ENCODE measurements around the gene CAMK1D. TPM values are rescaled to one million over a fixed set of nuclear protein-coding genes. Genes with fewer than 3 reads are reported as not detected.
"Not testable (repeated sequence)": the region's sequence is repeated elsewhere in the genome, so short reads cannot be mapped to it uniquely, and the experiment has no call there.

Gene CAMK1D
- total RNA-seq, 1 experiment from 2014 or later: 0.63 TPM

- Histone ChIP-seq H4K20me1 (ENCODE audit: insufficient read depth, low read depth, low read length) (no peaks in the 10 kb centered on the region), H3K9ac (ENCODE audit: low read length) (no peak overlapping the region)
Measured at GRCh38 chr10:12717981-12718707, 368.8 kb downstream of the CAMK1D start.

GRCh38 chr10:12719365-12719764 lies 370.0 kb downstream of the CAMK1D start:
- no peak overlapping the region for H3K4me3 ChIP-seq (ENCODE audit: low read length)
- H3K9me2 ChIP-seq (replicated peaks; ENCODE audit: insufficient read depth, low read length): no peaks in the 10 kb centered on the region
- H4K20me1 ChIP-seq (ENCODE audit: insufficient read depth, low read depth, low read length): no peaks in the 10 kb centered on the region
- H2AFZ ChIP-seq (ENCODE audit: low read length): no peak overlapping the region
- no peak overlapping the region for H3K4me2 ChIP-seq (ENCODE audit: low read depth, low read length, poor library complexity, severe bottlenecking)
- no peaks in the 10 kb centered on the region for H3K27me3 ChIP-seq (ENCODE audit: low read length)
- no peaks in the 10 kb centered on the region for H3K4me1 ChIP-seq (ENCODE audit: low read length)
- no peaks in the 10 kb centered on the region for H3K36me3 ChIP-seq (ENCODE audit: insufficient read depth, low read length)
- no peak for DNase-seq
- H3K9ac ChIP-seq (ENCODE audit: low read length): no peak overlapping the region
- H3K27ac ChIP-seq (ENCODE audit: low read length): no peak overlapping the region
- H3K79me2 ChIP-seq (ENCODE audit: low read length): no peaks in the 10 kb centered on the region
- H3K9me3 ChIP-seq (ENCODE audit: low read length): no peaks in the 10 kb centered on the region

More at GRCh38 chr10:12717981-12718707, 368.8 kb downstream of the CAMK1D start:
- Histone ChIP-seq H3K9me2 (replicated peaks; ENCODE audit: insufficient read depth, low read length) (no peaks in the 10 kb centered on the region), H3K9me3 (ENCODE audit: low read length) (no peaks in the 10 kb centered on the region), H2AFZ (ENCODE audit: low read length) (no peak overlapping the region), H3K4me2 (ENCODE audit: low read depth, low read length, poor library complexity, severe bottlenecking) (no peak overlapping the region), H3K79me2 (ENCODE audit: low read length) (no peaks in the 10 kb centered on the region), H3K4me3 (ENCODE audit: low read length) (no peak overlapping the region), H3K4me1 (ENCODE audit: low read length) (no peaks in the 10 kb centered on the region), H3K27ac (ENCODE audit: low read length) (no peak overlapping the region), H3K36me3 (ENCODE audit: insufficient read depth, low read length) (no peaks in the 10 kb centered on the region), H3K27me3 (ENCODE audit: low read length) (no peaks in the 10 kb centered on the region)
- no peak for DNase-seq

GRCh38 chr10:12720217-12720981 lies 371.1 kb downstream of the CAMK1D start:
- H3K9ac ChIP-seq (ENCODE audit: low read length): no peak overlapping the region
- no peak overlapping the region for H2AFZ ChIP-seq (ENCODE audit: low read length)
- H3K9me2 ChIP-seq (replicated peaks; ENCODE audit: insufficient read depth, low read length): no peaks in the 10 kb centered on the region
- no peak overlapping the region for H3K4me2 ChIP-seq (ENCODE audit: low read depth, low read length, poor library complexity, severe bottlenecking)
- no peaks in the 10 kb centered on the region for H3K4me1 ChIP-seq (ENCODE audit: low read length)
- H3K4me3 ChIP-seq (ENCODE audit: low read length): no peak overlapping the region
- H3K36me3 ChIP-seq (ENCODE audit: insufficient read depth, low read length): no peaks in the 10 kb centered on the region
- H4K20me1 ChIP-seq (ENCODE audit: insufficient read depth, low read depth, low read length): no peaks in the 10 kb centered on the region
- no peak for DNase-seq
- no peak overlapping the region for H3K27ac ChIP-seq (ENCODE audit: low read length)
- H3K79me2 ChIP-seq (ENCODE audit: low read length): no peaks in the 10 kb centered on the region
- H3K27me3 ChIP-seq (ENCODE audit: low read length): no peaks in the 10 kb centered on the region
- no peaks in the 10 kb centered on the region for H3K9me3 ChIP-seq (ENCODE audit: low read length)

- Histone ChIP-seq H3K27me3 (ENCODE audit: low read length) (no peaks in the 10 kb centered on the region), H3K4me1 (ENCODE audit: low read length) (no peaks in the 10 kb centered on the region), H3K4me3 (ENCODE audit: low read length) (no peak overlapping the region), H4K20me1 (ENCODE audit: insufficient read depth, low read depth, low read length) (no peaks in the 10 kb centered on the region), H3K27ac (ENCODE audit: low read length) (no peak overlapping the region), H3K4me2 (ENCODE audit: low read depth, low read length, poor library complexity, severe bottlenecking) (no peak overlapping the region), H3K9me2 (replicated peaks; ENCODE audit: insufficient read depth, low read length) (no peaks in the 10 kb centered on the region), H2AFZ (ENCODE audit: low read length) (no peak overlapping the region), H3K9ac (ENCODE audit: low read length) (no peak overlapping the region), H3K9me3 (ENCODE audit: low read length) (no peaks in the 10 kb centered on the region), H3K79me2 (ENCODE audit: low read length) (no peaks in the 10 kb centered on the region), H3K36me3 (ENCODE audit: insufficient read depth, low read length) (no peaks in the 10 kb centered on the region)
- DNase-seq: no peak
Measured at GRCh38 chr10:12721334-12721733, 372.0 kb downstream of the CAMK1D start.

- H3K4me1 ChIP-seq (ENCODE audit: low read length): no peaks in the 10 kb centered on the region
- H3K4me2 ChIP-seq (ENCODE audit: low read depth, low read length, poor library complexity, severe bottlenecking): no peak overlapping the region
- no peak for DNase-seq
- no peaks in the 10 kb centered on the region for H3K36me3 ChIP-seq (ENCODE audit: insufficient read depth, low read length)
- H3K27me3 ChIP-seq (ENCODE audit: low read length): no peaks in the 10 kb centered on the region
- no peak overlapping the region for H2AFZ ChIP-seq (ENCODE audit: low read length)
- no peak overlapping the region for H3K27ac ChIP-seq (ENCODE audit: low read length)
- H3K79me2 ChIP-seq (ENCODE audit: low read length): no peaks in the 10 kb centered on the region
- no peaks in the 10 kb centered on the region for H3K9me3 ChIP-seq (ENCODE audit: low read length)
- H3K4me3 ChIP-seq (ENCODE audit: low read length): no peak overlapping the region
- no peaks in the 10 kb centered on the region for H3K9me2 ChIP-seq (replicated peaks; ENCODE audit: insufficient read depth, low read length)
- H3K9ac ChIP-seq (ENCODE audit: low read length): no peak overlapping the region
- no peaks in the 10 kb centered on the region for H4K20me1 ChIP-seq (ENCODE audit: insufficient read depth, low read depth, low read length)
Measured at GRCh38 chr10:12723220-12723619, 373.9 kb downstream of the CAMK1D start.

GRCh38 chr10:12724807-12725579 lies 375.6 kb downstream of the CAMK1D start:
- Histone ChIP-seq H3K4me2 (ENCODE audit: low read depth, low read length, poor library complexity, severe bottlenecking) (no peak overlapping the region), H3K4me3 (ENCODE audit: low read length) (no peak overlapping the region), H3K27me3 (ENCODE audit: low read length) (no peaks in the 10 kb centered on the region), H3K36me3 (ENCODE audit: insufficient read depth, low read length) (no peaks in the 10 kb centered on the region), H3K4me1 (ENCODE audit: low read length) (no peaks in the 10 kb centered on the region), H3K79me2 (ENCODE audit: low read length) (no peaks in the 10 kb centered on the region), H3K27ac (ENCODE audit: low read length) (no peak overlapping the region), H4K20me1 (ENCODE audit: insufficient read depth, low read depth, low read length) (no peaks in the 10 kb centered on the region), H3K9me2 (replicated peaks; ENCODE audit: insufficient read depth, low read length) (no peaks in the 10 kb centered on the region), H3K9ac (ENCODE audit: low read length) (no peak overlapping the region), H2AFZ (ENCODE audit: low read length) (no peak overlapping the region), H3K9me3 (ENCODE audit: low read length) (no peaks in the 10 kb centered on the region)
- no peak for DNase-seq

GRCh38 chr10:12725580-12725888 lies 376.2 kb downstream of the CAMK1D start:
- not testable (repeated sequence) for H3K9me2 ChIP-seq (replicated peaks; ENCODE audit: insufficient read depth, low read length); H3K4me1 ChIP-seq (ENCODE audit: low read length); H3K27ac ChIP-seq (ENCODE audit: low read length); H4K20me1 ChIP-seq (ENCODE audit: insufficient read depth, low read depth, low read length); DNase-seq; H3K27me3 ChIP-seq (ENCODE audit: low read length); H3K9me3 ChIP-seq (ENCODE audit: low read length); H3K4me3 ChIP-seq (ENCODE audit: low read length); H3K79me2 ChIP-seq (ENCODE audit: low read length); H3K4me2 ChIP-seq (ENCODE audit: low read depth, low read length, poor library complexity, severe bottlenecking); H3K9ac ChIP-seq (ENCODE audit: low read length); H3K36me3 ChIP-seq (ENCODE audit: insufficient read depth, low read length); H2AFZ ChIP-seq (ENCODE audit: low read length)
